Measurements from ENCODE around the gene ATP8A2. TPM values are rescaled to one million over a fixed set of nuclear protein-coding genes. Genes with fewer than 3 reads are reported as not detected.

The ATP8A2 gene
- total RNA-seq, 2 donors from 2014 or later = 0.41 to 1.6 TPM

DNA sequence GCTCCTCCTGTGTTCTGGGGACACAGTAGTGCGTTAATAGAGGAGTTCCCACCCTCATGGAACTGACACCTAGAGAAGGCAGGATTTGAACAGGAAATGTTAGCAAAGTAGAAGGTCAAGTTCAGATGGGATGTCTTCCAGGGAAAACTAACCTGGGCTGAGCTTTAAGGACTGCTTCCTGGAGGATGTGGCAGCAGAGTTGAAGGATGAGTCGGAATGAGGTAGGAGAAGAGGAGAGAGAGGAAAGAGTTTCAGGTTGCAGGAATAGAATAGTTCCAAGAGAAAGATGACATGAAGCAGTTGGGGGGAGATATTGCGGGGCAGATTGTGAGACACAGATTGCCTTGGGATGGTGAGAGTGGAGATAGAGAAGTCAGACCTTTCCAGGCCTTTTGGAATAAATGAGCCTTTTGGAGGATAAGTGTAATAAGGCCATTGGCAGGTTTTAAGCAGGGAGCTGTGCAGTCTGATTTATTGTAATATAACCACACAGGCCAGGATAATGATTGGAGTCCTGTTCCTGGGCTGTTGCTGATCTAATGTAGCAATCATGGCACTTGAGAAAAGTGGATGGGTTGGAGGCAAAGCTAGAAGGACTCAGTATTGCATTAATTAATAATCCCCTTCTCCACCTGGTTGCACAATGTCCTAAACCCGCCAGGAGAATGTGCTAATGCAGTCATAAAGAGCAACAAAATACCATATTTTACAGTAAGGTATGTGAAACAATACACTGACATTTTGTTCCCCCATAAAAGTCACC lies 474.6 kb downstream of the ATP8A2 start:
- H3K36me3 ChIP-seq = no peaks in the 10 kb centered on the region
- H3K27ac ChIP-seq = no peak overlapping the region
- no peak for ATAC-seq (ENCODE audit: insufficient number of reproducible peaks, low FRiP score, low read depth)
- TF ChIP-seq, protein P1, sequence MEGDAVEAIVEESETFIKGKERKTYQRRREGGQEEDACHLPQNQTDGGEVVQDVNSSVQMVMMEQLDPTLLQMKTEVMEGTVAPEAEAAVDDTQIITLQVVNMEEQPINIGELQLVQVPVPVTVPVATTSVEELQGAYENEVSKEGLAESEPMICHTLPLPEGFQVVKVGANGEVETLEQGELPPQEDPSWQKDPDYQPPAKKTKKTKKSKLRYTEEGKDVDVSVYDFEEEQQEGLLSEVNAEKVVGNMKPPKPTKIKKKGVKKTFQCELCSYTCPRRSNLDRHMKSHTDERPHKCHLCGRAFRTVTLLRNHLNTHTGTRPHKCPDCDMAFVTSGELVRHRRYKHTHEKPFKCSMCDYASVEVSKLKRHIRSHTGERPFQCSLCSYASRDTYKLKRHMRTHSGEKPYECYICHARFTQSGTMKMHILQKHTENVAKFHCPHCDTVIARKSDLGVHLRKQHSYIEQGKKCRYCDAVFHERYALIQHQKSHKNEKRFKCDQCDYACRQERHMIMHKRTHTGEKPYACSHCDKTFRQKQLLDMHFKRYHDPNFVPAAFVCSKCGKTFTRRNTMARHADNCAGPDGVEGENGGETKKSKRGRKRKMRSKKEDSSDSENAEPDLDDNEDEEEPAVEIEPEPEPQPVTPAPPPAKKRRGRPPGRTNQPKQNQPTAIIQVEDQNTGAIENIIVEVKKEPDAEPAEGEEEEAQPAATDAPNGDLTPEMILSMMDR (IDR thresholded peaks at IDR 0.05) = no peak
- H3K27me3 ChIP-seq (replicated peaks; ENCODE audit: insufficient read depth) = no peaks in the 10 kb centered on the region
- no peak overlapping the region for H3K4me3 ChIP-seq
- no peaks in the 10 kb centered on the region for H3K4me1 ChIP-seq (ENCODE audit: control insufficient read depth in 1 of 2, low read depth in 2 of 2)
- H3K9me3 ChIP-seq = no peaks in the 10 kb centered on the region
- no peak for DNase-seq (ENCODE audit: low spot score)

- DNase-seq (ENCODE audit: low spot score) = no peak
- H3K4me3 ChIP-seq = no peak overlapping the region
- H3K4me1 ChIP-seq (ENCODE audit: control insufficient read depth in 1 of 2, low read depth in 2 of 2) = no peaks in the 10 kb centered on the region
- H3K9me3 ChIP-seq = no peaks in the 10 kb centered on the region
- TF ChIP-seq, protein P1 (IDR thresholded peaks at IDR 0.05) = no peak
- H3K27me3 ChIP-seq (replicated peaks; ENCODE audit: insufficient read depth) = no peaks in the 10 kb centered on the region
- no peak for ATAC-seq (ENCODE audit: insufficient number of reproducible peaks, low FRiP score, low read depth)
- H3K27ac ChIP-seq = no peak overlapping the region
- no peaks in the 10 kb centered on the region for H3K36me3 ChIP-seq
Measured at GRCh38 chr13:25847145-25847544, 475.4 kb downstream of the ATP8A2 start.

- H3K36me3 ChIP-seq = no peaks in the 10 kb centered on the region
- no peak overlapping the region for H3K27ac ChIP-seq
- ATAC-seq (ENCODE audit: insufficient number of reproducible peaks, low FRiP score, low read depth) (no peak), DNase-seq (ENCODE audit: low spot score) (no peak)
- no peaks in the 10 kb centered on the region for H3K9me3 ChIP-seq
- H3K4me3 ChIP-seq = no peak overlapping the region
- TF ChIP-seq, protein P1 (IDR thresholded peaks at IDR 0.05) = no peak
- H3K27me3 ChIP-seq (replicated peaks; ENCODE audit: insufficient read depth) = no peaks in the 10 kb centered on the region
- H3K4me1 ChIP-seq (ENCODE audit: control insufficient read depth in 1 of 2, low read depth in 2 of 2) = no peaks in the 10 kb centered on the region
Measured at GRCh38 chr13:25847635-25848626, 476.2 kb downstream of the ATP8A2 start.

- DNase-seq (ENCODE audit: low spot score) (no peak), ATAC-seq (ENCODE audit: insufficient number of reproducible peaks, low FRiP score, low read depth) (no peak)
- TF ChIP-seq, protein P1 (IDR thresholded peaks at IDR 0.05) = no peak
- Histone ChIP-seq H3K36me3 (no peaks in the 10 kb centered on the region), H3K4me3 (no peak overlapping the region), H3K27ac (no peak overlapping the region), H3K4me1 (ENCODE audit: control insufficient read depth in 1 of 2, low read depth in 2 of 2) (no peaks in the 10 kb centered on the region), H3K27me3 (replicated peaks; ENCODE audit: insufficient read depth) (no peaks in the 10 kb centered on the region), H3K9me3 (no peaks in the 10 kb centered on the region)
Measured at GRCh38 chr13:25848812-25849745, 477.3 kb downstream of the ATP8A2 start.
